ENCODE results near the gene HMSD. TPM values are rescaled to one million over a fixed set of nuclear protein-coding genes. Genes with fewer than 3 reads are reported as not detected.
"Not testable (repeated sequence)": the region's sequence is repeated elsewhere in the genome, so short reads cannot be mapped to it uniquely, and the experiment has no call there.

Gene HMSD, protein sequence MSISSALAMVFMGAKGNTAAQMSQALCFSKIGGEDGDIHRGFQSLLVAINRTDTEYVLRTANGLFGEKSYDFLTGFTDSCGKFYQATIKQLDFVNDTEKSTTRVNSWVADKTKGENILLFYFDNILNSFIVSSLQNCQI
- polyA plus RNA-seq = under 1 TPM; 0.03 to 0.22 (median 0.07) TPM

DNA sequence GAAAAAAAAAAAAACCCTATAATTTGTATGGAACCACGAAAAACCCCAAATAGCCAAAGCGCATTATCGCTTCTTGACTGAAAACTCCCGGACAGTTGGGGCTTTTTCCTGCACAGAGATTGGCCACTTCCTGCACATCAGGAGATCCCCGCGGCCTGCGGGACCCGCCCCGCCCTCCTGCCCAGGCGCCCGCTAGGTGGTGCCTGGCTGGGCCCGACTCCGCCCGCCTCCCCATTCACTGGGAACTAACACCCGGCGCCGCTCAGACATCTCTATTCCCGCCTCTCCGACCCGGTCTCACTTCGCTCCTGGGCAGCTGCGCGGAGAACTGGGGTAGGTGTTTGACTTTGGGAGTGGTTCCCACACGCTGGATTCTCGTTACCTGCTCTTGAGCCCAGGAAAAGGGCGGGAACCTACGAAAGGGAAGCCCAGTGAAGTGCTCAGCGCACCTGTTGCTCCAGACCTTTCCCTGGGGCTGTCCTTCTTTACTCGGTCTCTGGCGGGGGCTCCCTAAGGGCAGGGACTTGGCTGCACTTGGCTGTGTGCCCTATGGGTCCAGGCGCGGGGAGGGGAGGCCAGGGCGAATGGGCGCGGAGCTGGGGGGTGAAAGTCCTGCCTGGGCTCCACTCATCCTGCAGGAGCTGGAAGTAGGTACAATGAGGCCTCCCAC lies at the start of gene HMSD:
Gene HMSD, plus strand, starts transcription at position 234 of the 670 bp plus-strand sequence. CDS start 4,155 bp downstream, outside the sequence.
- H3K27ac ChIP-seq (ENCODE audit: low read depth, low read length) = no peak within 1 kb of the TSS
- 6 to 20% (median 20%) methylated on average over 34 to 35 of the region's 35 CpGs for WGBS, 3 donors

DNA sequence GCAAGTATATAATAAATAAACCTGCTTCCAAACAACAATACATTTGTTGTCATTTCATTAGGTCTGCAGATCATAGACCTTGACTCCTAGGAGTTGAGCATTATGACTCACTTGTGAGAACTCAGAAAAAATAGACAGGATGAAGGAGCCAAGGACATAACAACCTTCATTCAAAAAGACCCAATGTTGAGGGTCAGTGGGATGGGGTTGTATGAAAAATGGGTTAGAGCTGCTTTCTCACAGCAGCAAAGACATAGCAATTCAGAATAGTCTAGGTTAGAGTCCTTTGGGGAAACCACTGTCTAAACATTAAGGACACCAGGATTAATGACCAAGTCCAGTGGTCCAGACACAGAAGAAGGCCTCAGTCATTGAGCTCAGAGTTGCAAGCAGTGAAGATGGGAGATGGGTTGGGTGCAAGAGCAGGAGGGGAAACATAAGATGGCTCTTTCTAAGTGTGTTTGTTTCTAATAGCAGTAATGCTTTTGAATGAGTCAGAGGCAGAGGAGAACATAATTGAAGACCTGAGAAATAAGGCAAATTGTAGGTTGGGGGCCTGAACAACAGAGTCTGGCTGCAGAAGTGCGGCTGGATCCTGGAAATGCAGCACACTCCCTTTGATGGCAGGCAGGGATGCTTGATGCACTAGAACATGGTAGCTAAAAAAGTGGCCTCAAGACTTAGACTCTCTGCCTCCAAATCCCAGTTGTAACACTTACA lies 45.1 kb upstream of the HMSD start:
- no peak overlapping the region for H3K27ac ChIP-seq (ENCODE audit: low read depth, low read length)
- 84 to 96% (median 93%) methylated on average over 1 of the region's 1 CpG for WGBS, 3 donors

DNA sequence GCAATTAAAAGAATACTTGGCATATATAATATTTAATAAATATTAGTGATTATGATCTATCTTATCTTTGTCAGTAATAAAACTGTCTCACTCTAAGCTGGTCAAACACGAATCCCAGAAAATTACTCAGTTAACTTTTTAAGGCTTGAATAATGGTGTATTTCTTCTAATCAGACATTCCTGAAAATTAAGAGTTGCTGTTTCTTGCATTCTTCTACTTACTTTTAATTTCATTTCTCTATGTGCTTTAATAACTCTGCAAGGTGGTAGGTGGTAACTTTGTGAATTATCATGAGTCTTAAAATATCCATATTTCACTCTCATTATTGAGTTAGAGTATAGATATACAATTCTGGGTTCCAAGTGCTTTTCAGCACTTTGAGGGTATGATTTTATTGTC lies 44.4 kb upstream of the HMSD start:
- 63 to 76% (median 70%) methylated on average over 1 of the region's 1 CpG for WGBS, 3 donors
- H3K27ac ChIP-seq (ENCODE audit: low read depth, low read length) = no peak overlapping the region

DNA sequence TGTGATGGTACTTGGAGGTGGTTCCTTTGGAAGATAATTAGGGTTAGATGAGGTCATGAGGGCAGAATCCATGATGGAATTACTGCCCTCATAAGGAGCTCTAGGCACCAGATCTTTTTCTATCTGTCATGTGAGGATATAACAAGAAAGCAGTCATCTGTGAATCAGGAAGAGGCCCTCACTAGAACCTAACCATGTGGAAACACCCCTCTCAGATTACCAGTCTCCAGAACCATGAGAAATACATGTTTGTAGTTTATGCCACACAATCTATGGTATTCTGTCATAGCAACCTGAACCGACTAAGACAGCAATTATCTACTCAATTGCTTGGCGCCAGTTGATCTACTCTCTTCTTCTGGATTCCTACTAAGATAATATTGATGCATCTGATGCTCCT lies 43.7 kb upstream of the HMSD start:
- 94 to 97% (median 94%) methylated on average over 2 of the region's 2 CpGs for WGBS, 3 donors
- H3K27ac ChIP-seq (ENCODE audit: low read depth, low read length) = no peak overlapping the region

DNA sequence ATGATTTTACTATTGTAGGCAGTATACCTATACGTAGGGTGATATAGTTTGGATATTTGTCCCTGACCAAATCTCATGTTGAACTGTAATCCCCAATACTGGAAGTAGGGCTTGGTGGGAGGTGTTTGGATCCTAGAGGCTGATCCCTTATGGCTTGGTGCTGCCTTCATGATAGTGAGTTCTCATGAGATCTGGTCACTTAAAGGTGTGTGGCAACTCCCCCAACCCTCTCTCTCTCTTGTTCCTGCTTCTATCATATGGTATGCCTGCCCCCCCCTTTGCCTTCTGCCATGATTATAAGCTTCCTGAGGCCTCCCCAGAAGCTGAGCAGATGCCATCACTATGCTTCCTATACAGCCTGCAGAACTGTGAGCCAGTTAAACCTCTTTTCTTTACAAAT lies 43.0 kb upstream of the HMSD start:
- no peak overlapping the region for H3K27ac ChIP-seq (ENCODE audit: low read depth, low read length)
- WGBS, 3 donors = 82 to 94% (median 94%) methylated on average over 1 of the region's 1 CpG

DNA sequence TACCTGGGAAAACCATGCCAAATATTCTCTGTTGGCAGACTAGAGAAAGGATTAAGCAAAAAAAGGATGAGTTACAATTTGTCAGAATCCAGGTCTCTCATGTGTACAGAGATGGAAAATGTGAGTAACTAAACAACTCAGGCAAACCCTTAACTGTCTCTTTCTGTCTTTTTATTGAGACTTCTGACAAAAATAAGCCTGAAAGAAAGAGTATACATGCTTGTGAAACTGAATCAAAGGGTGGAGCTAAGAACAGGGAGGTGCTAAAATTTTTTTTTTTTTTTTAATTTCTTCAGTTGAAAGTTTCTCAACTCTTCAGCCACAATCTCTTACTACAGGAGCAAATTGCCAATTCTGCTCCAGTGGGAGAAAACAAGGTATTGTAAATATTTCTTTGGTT lies 41.4 kb upstream of the HMSD start, which contains the start of gene SERPINB10:
Gene SERPINB10, plus strand, starts transcription at position 295 of the 400 bp plus-strand sequence. CDS start 7,553 bp downstream, outside the sequence.
- H3K27ac ChIP-seq (ENCODE audit: low read depth, low read length) = no peak within 1 kb of the TSS

DNA sequence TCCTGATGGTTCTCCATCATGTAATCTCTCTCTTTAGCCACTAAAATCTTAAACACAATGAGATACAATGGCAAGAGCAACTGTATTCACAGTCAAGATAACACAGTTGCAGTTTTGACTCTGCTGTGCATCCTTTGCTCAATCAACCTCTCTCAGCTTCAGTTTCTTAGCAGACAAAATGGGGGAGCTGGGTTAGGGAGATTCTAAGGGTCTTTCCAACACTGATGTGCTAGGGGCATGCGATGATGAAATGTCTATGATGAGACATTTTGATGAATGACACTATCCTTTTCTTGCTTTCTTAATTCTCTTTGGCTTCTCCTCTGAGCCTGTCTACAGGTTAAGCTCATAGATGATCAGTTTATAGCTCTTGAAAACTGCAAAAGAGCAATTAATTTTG lies 40.2 kb upstream of the HMSD start:
- no peak overlapping the region for H3K27ac ChIP-seq (ENCODE audit: low read depth, low read length)
- 64 to 92% (median 78%) methylated on average over 1 of the region's 1 CpG for WGBS, 3 donors

DNA sequence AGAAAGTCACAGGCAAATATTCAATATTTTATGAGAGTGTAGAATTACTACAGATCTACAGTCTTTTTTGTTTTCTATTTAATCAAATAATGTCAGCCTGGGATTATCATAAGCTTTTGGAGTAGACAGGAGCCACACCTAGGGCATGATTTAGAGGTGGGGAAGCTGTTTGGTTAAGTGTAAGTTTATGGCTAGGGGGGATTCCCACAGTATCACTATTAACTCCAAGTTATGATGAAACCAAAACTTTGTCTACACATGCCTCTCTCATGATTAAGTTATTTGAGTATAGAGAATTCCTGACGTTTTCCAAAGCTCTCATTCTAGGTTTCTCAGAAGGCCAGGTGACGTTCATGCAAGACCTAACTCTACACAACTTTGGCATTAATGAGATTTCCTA lies 39.2 kb upstream of the HMSD start:
- WGBS, 3 donors = 67 to 75% (median 67%) methylated on average over 2 of the region's 2 CpGs

DNA sequence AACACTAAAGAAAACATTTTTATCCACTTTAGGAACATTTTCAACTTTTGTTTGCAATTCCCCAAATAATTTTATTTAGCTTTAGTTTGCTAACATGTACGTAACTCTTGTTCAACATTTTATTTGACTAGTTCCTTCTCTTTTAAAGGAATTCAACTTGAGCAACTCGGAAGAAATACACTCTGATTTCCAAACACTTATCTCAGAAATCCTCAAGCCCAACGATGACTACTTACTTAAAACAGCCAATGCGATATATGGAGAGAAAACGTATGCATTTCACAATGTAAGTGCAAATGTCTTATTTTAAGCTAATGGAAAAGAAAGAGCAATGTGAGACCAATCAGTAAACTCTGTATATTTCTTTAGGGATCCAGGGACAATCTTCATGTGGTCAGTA lies 31.3 kb upstream of the HMSD start:
- H3K27ac ChIP-seq (ENCODE audit: low read depth, low read length) = no peak overlapping the region
- WGBS, 3 donors = 55 to 88% (median 62%) methylated on average over 5 of the region's 5 CpGs

More for the DNA sequence above, 39.2 kb upstream of the HMSD start:
- no peak overlapping the region for H3K27ac ChIP-seq (ENCODE audit: low read depth, low read length)

DNA sequence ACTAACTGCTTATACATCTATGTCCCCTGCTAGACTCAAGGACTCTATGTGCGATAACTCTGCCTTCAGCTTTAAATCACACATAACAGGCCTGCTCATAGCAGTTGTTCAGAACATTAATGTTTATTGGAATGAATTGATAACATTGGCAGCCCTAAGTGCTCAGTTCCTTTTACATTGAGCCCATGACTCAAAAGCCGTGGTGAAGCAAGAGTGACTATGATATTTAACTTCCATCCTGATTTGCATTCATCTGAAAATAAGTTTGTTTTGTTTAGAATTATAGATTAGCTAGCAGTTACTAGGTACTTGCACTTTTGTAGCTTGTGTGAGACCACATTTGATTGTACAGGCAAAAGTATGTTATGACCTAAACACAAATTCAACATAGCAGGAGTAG lies 27.1 kb upstream of the HMSD start:
- no peak overlapping the region for H3K27ac ChIP-seq (ENCODE audit: low read depth, low read length)
- WGBS, 3 donors = 81 to 90% (median 83%) methylated on average over 2 of the region's 2 CpGs

DNA sequence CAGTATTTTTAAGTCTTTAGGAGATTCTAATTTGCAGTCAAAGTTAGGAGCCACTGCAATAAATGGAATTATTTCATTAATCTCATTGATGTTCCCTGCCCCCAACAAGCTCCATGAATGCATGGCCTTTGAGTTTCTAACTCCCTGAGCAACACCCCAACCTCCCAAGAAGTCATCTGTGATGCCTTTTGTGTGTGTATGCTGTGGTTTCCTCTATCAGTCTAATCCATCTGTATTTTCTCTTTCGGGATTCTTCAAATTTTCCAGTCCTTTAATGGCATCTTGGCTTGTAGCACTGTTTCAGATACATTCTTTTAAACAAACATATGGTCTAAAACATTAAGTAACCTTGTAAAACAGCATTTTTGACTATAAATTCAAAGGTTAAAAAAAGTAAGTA lies 24.6 kb upstream of the HMSD start:
- 68 to 91% (median 68%) methylated on average over 1 of the region's 1 CpG for WGBS, 3 donors
- H3K27ac ChIP-seq (ENCODE audit: low read depth, low read length) = no peak overlapping the region

DNA sequence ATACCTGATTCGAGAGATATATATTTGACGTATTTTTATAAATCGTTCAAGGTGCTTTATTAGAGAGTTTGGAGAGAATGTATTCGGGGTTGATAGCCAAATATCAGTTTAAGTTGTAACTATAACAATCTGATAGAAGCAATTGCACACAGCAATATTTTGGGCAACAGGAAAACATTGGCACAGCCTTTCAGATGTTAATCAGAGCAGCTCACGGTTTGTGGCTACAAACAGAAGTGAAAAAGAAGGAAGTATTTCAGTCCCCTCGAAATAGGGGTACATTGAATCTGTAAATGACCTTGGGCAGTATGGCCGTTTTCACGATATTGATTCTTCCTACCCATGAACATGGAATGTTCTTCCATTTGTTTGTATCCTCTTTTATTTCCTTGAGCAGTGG lies 20.8 kb upstream of the HMSD start:
- H3K27ac ChIP-seq (ENCODE audit: low read depth, low read length) = no peak overlapping the region
- 47 to 78% (median 56%) methylated on average over 8 of the region's 8 CpGs for WGBS, 3 donors

DNA sequence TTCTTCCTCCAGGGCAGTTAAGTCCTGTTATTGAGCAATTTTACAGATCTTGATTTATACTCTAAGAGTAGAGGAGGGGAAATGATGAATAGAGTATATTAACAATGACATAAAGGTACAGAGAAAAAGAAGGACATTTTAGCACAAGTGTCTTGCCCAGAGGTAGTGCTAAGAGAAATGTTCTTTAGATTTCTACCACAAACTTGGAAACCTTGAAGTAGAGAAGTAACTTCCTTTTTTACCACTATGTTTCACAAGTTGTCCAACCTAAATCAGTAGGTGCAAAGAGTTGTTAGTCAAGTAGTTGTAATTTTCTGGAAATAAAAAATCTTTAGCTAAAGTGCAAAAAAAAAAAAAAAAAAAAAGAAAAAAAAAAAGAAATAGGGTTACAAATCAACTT lies 19.7 kb upstream of the HMSD start:
- H3K27ac ChIP-seq (ENCODE audit: low read depth, low read length) = not testable (repeated sequence)

DNA sequence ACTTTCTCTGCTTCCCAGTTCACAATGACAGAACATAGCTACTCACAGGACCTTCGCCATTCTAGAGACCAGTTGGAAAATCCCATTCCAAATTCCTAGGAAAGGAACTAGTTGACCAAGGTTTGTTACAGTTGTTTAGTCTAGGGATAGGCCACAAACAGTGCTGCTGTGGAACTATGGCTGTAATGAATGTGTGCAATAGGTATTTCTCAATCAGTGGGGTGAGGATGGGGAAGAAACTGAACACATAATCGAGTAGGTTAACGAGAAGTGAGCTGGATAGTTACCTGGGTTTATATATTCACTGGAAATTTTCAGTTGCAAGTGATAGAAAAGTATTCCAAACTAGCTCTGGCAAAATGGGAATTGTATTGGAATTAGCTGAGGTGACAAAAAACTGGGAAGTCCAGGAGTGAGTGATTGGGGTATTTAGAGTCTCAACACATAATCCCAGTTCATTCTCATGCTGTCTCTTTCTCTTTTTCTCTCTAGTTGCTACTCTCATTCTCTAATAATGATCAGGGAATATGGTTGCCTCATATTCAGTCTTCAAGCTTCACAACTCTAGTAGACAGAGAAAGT lies 18.2 kb upstream of the HMSD start:
- WGBS, 3 donors = 58 to 91% (median 69%) methylated on average over 3 of the region's 3 CpGs
- H3K27ac ChIP-seq (ENCODE audit: low read depth, low read length) = no peak overlapping the region

DNA sequence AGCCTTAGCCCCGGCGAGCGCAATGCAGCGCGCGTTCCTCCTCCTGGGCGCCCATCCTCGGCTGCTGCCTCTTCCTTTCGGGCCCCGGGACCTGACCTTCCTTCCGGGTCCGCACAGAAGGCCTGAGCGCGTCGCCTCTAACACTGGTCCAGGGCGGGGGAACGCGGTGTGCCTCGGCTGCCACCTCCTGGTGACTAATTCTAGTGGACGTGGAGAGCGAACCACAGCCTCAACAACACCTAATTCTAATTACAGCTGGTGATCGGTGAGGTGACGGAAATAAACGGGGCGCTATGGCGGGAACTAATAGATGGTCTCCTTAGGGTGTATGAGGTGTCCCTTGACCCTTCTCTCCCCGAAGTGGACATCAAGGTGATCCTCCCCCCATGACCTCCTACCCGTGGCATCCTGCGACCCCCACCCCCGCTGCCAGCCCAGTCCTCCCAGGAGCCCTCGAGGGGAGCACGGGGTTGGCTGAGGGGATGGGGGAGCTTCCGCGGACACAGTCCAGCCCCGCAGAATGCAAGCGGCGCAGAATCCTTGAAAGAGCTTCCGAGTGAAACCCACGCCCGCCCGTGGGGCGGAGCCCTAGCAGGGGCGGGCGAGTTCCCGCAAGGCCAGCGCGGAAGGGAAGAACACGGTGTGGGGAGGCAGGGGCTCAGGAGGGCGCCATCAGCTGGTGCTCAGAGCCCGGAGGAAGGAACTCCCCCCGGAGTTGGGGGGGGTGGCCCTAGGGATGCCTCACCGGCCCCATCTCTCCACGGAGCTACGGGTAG lies 12.8 kb upstream of the HMSD start:
- H3K27ac ChIP-seq (ENCODE audit: low read depth, low read length) = no peak overlapping the region
- WGBS, 3 donors = 1 to 2% (median 1%) methylated on average over 54 of the region's 54 CpGs

DNA sequence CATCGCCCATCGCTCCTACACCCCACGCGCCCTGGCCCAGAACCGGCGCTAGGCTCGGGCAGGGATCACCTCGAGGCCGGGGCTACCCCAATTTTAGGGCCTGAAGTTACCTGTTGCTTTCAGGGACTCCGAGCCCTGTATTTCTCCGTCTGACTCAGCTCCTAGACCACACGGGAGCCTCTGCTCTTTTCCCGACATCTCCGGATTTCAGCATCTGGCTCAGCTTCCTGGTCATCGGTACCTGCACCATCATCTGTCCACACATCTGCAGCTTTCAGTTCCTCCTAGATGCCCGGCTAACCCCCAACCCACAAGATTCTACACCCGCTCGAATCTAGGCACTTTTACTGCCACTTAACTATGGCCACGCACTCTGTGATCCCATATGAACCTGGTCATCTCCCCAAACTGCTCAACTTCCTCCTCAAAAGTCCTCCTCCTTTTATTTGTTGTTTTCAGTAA lies 12.1 kb upstream of the HMSD start:
- 33 to 42% (median 36%) methylated on average over 19 of the region's 19 CpGs for WGBS, 3 donors
- no peak overlapping the region for H3K27ac ChIP-seq (ENCODE audit: low read depth, low read length)

DNA sequence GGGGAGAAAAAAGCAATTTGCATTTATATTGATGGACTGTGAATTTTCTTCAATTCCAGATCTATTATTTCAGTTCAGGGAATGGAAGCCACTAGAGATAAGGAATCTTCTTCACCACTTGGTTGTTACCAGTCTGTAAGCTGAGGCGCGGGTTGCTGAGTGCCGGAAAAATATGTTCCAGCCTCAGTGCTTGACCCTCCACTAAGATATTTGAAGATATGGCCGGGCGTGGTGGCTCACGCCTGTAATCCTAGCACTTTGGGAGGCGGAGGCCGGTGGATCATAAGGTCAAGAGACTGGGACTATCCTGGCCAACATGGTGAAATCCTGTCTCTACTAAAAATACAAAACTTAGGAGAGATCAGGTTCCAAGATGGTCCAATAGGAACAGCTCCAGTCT lies 9.1 kb upstream of the HMSD start:
- no peak overlapping the region for H3K27ac ChIP-seq (ENCODE audit: low read depth, low read length)
- 94 to 96% (median 94%) methylated on average over 8 of the region's 8 CpGs for WGBS, 3 donors

DNA sequence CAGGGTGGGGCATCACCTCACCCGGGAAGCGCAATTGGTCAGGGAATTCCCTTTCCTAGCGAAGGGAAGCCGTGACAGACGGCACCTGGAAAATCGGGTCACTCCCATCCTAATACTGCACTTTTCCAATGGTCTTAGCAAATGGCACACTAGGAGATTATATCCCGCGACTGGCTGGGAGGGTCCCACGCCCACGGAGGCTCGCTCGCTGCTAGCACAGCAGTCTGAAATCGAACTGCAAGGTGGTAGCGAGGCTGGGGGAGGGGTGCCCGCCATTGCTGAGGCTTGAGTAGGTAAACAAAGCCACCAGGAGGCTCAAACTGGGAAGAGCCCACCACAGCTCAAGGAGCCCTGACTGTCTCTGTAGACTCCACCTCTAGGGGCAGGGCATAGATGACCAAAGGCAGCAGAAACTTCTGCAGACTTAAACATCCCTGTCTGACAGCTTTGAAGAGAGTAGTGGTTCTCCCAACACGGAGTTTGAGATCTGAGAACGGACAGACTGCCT lies 8.5 kb upstream of the HMSD start:
- H3K27ac ChIP-seq (ENCODE audit: low read depth, low read length) = not testable (repeated sequence)
- 75 to 86% (median 86%) methylated on average over 17 of the region's 17 CpGs for WGBS, 3 donors

Measured in adipose tissue (tissue), 3 donors.